ENCODE data around the gene CIAO2A.

Gene CIAO2A

GRCh38 chr15:64029110-64029509, 64.5 kb downstream of the CIAO2A start:
- no peak for ATAC-seq (replicated peaks)
- peak overlapping the region; percentile 86 for H3K27ac Mint-ChIP-seq
- H3K36me3 Mint-ChIP-seq, result no peaks in the 10 kb centered on the region
- H3K4me3 Mint-ChIP-seq, result no peak overlapping the region
- no peaks in the 10 kb centered on the region for H3K9me3 Mint-ChIP-seq
- peaks cover 14 to 35% of the 10 kb centered on the region in 2 donors for H3K4me1 Mint-ChIP-seq
- DNase-seq, result no peak
- H3K27me3 Mint-ChIP-seq, result no peaks in the 10 kb centered on the region

- H3K9me3 Mint-ChIP-seq, result no peaks in the 10 kb centered on the region
- H3K4me3 Mint-ChIP-seq, result no peak overlapping the region
- ATAC-seq (replicated peaks), result no peak
- no peak overlapping the region for H3K27ac Mint-ChIP-seq
- H3K27me3 Mint-ChIP-seq, result no peaks in the 10 kb centered on the region
- DNase-seq, result no peak
- H3K4me1 Mint-ChIP-seq, result peaks cover 11 to 29% of the 10 kb centered on the region in 2 donors
- no peaks in the 10 kb centered on the region for H3K36me3 Mint-ChIP-seq
Measured at GRCh38 chr15:64026591-64026990, 67.0 kb downstream of the CIAO2A start.

GRCh38 chr15:64024172-64025050, 69.2 kb downstream of the CIAO2A start:
- ATAC-seq (replicated peaks) (no peak), DNase-seq (no peak)
- peaks cover 0 to 2% of the 10 kb centered on the region in 2 donors for H3K36me3 Mint-ChIP-seq
- no peak overlapping the region for H3K4me3 Mint-ChIP-seq
- H3K4me1 Mint-ChIP-seq, result peaks cover 10 to 31% of the 10 kb centered on the region in 2 donors
- H3K27ac Mint-ChIP-seq, result peak overlapping the region; percentile 28
- no peaks in the 10 kb centered on the region for H3K27me3 Mint-ChIP-seq
- peaks cover 3 to 8% of the 10 kb centered on the region in 2 donors for H3K9me3 Mint-ChIP-seq

- ATAC-seq (replicated peaks) (no peak), DNase-seq (no peak)
- Mint-ChIP-seq H3K9me3 (peaks cover 3 to 8% of the 10 kb centered on the region in 2 donors), H3K4me1 (peaks cover 7 to 25% of the 10 kb centered on the region in 2 donors), H3K27ac (no peak overlapping the region), H3K27me3 (no peaks in the 10 kb centered on the region), H3K36me3 (peaks cover 0 to 2% of the 10 kb centered on the region in 2 donors), H3K4me3 (no peak overlapping the region)
Measured at GRCh38 chr15:64023220-64023619, 70.4 kb downstream of the CIAO2A start.

GRCh38 chr15:64022571-64022970, 71.1 kb downstream of the CIAO2A start:
- H3K27me3 Mint-ChIP-seq, result no peaks in the 10 kb centered on the region
- peaks cover 0 to 2% of the 10 kb centered on the region in 2 donors for H3K36me3 Mint-ChIP-seq
- H3K9me3 Mint-ChIP-seq, result peaks cover 3 to 8% of the 10 kb centered on the region in 2 donors
- peaks cover 5 to 19% of the 10 kb centered on the region in 2 donors for H3K4me1 Mint-ChIP-seq
- DNase-seq (no peak), ATAC-seq (replicated peaks) (no peak)
- no peak overlapping the region for H3K4me3 Mint-ChIP-seq
- no peak overlapping the region for H3K27ac Mint-ChIP-seq

All from stimulated activated naive B cell treated with anti-CD40 and anti-IgM and Interleukin-4, amounts not matched to agents 10 μg/mL and 1 μg/mL and 100 μg/mL, for 72 hours (primary cell).